HG03469 (cell line): ENCODE results near the gene LGALS12.

Source experiments
- ATAC-seq: cut with Tn5 transposase; IDR thresholded peaks from one replicate; pipeline ENCODE4 v1.9.1; 2021; ENCODE audit warnings: mild to moderate bottlenecking, moderate library complexity, moderate number of reproducible peaks; ENCODE audit not compliant: unreplicated experiment

Gene LGALS12

GRCh38 chr11:63558459-63559157, 52.7 kb downstream of the LGALS12 start:
- no peak for ATAC-seq

DNA sequence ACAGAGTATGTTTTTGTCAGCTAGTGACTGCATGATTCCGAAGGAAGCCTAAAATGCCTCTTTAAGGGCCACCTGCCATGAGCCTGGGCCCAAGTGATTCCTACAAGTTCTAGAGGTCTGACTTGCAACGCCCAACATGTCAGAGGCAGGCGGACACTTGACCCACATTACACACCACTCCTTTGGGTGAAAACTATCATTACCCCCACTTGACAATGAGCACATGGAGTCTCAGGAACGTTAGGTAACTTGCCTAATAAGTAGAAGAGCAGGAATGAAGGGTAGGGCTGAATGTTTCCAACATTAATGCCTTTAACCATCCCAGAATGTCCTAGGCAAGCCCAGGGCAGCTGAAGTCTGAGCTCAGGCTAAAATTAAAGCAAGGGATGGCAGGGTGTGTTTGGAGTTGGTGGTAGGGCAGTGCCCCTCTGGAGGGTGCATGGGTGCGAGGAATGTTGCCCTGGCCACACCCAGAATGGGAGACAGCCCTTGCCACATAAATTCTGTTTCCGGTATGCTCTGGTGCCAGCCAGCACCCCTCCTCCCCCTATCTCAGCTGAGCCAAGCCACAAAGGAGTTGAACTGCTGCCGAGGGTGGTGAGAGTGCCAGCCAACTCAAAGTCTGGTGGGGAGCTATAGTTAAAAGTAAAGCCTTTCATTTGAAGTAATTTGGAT, 54.8 kb downstream of the LGALS12 start:
- no peak for ATAC-seq

DNA sequence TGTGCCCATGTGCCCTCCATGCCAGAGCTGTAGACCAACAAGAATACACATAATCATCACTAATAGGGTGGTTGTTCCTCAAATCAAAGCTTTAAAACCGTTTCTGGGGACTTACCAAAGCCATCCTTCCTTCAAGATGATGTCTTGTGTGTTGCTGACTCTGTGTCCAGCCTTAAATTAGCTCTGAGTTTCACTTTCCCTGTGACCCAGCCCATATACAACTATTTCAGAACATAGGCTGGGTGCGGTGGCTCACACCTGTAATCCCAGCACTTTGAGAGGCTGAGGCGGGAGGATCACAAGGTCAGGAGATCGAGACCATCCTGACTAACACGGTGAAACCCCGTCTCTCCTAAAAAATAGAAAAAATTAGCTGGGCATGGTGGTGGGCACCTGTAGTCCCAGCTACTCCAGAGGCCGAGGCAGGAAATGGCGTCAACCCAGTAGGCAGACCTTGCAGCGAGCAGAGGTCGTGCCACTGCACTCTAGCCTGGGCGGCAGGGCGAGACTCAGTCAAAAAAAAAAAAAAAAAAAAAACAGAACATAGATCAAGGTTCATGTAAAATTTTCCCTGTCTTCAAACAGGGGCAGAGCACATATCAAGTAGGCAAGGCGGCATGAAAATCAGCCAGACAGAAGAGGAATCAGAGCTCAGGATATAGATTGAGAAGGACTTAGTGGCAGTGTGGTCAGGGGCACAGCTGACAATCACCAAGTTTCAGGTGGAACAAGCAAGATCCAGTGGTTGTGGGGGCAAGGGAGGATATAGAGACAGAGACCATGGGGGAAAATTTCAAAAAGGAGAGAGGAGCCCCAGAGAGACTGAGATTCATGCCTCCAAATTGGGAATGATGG, 57.5 kb downstream of the LGALS12 start, which contains the start of gene PLAAT2:
PLAAT2 (minus strand) TSS at position 179 of the 855 bp plus-strand sequence; CDS start at position 124, 55 bp downstream.
- ATAC-seq: no peak

DNA sequence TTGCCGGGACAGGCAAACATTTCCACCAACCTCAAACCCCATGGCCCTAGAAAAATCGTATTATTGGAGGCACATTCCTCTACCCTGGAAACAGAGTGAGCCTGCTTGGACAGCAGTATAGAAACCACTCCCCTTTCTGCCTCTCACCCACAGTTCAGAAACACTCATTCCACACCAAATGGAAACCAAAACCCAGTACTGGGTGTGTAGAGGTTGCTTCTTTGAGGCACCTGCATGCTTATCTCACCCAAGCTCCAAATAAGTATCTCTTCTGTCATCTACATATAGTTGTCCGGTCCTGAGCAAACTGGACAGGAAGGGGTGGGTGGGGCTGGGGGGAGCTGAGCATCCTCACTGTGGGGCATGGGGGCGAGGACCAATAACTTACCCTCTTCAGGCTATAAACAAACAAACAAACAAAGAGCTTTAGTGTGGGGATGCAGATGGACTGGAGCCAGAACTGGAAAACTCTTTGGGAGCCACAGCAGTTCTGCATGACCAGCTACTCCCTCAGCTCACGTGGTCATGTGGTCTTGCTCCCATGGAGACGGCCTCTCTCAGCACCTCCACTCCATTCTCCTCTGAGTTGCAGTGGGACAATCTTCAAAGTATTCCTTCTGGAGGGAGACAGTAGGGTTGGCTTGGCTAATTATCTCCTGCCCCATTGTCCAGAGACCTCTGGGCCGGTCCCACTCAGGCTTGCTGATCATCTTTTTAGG, 58.3 kb downstream of the LGALS12 start:
- peak; percentile 34 for ATAC-seq

DNA sequence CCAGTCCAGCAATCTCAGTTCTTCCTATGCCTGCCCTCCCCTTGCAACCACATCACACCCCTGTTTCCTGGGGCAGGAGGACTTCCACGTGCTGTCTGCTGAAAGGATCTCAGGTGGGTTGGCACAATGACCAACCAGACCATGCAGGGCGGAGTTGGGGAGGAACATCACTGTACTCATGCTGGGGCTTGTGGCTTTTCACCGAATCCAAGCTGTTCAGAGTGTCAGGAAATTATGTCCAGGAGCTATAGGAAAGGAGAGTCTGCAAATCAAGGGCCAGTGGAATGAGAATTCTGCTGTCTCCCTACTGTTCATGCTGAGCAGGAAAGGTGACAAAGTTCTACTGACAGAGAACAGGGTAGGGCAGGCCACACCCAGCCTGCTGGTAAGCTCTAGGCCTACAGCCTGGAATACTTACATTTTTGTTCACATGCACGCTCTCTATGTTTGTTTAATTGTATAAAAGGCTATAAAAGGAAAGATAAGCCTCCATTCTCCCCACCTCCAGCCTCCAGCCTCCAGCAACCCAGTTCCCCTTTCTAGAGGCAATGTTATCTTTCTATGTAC, 59.0 kb downstream of the LGALS12 start:
- no peak for ATAC-seq
